ENCODE data around the gene PAXX. TPM values are rescaled to one million over a fixed set of nuclear protein-coding genes. Genes with fewer than 3 reads are reported as not detected.

Gene PAXX
- total RNA-seq, 2 donors from 2014 or later, result 29.9 to 81.0 TPM

DNA sequence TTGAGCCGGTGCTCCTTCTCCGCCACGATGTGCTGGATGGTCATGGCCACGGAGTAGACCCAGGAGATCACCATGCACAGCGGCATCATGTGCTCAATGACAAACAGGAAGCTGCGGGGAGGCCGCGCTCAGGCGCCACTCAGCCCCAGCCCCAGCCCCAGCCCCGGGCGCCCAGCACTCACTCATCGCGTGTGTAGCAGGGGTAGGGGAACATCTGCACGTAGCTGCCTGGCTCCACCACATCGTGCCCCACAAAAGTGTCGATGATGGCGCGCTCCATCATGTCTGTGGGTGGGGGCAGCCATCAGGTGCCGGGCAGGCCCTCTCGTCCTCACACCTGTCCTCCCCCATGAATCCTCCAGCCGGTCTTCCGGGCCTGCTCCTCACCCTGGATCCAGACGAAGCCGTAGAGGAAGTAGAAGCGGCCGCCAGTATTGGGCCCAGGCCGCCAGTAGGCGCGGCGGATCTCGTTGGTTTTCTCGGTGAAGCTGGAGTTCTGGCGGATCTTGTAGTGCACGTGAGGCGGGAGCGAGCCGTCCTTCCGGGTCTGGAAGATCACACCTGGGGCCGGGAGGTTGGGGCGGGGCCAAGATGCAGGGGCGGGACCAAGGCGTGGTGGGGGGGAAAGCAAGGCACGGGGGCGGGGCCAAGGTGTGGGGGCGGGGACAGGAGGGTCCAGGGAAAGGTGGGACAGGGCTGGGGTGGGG, 25.7 kb downstream of the PAXX start:
- peaks cover 9% of the 10 kb centered on the region for H3K4me1 ChIP-seq
- H3K9me3 ChIP-seq, result no peaks in the 10 kb centered on the region
- no peaks in the 10 kb centered on the region for H3K27me3 ChIP-seq
- TF ChIP-seq, protein P1, sequence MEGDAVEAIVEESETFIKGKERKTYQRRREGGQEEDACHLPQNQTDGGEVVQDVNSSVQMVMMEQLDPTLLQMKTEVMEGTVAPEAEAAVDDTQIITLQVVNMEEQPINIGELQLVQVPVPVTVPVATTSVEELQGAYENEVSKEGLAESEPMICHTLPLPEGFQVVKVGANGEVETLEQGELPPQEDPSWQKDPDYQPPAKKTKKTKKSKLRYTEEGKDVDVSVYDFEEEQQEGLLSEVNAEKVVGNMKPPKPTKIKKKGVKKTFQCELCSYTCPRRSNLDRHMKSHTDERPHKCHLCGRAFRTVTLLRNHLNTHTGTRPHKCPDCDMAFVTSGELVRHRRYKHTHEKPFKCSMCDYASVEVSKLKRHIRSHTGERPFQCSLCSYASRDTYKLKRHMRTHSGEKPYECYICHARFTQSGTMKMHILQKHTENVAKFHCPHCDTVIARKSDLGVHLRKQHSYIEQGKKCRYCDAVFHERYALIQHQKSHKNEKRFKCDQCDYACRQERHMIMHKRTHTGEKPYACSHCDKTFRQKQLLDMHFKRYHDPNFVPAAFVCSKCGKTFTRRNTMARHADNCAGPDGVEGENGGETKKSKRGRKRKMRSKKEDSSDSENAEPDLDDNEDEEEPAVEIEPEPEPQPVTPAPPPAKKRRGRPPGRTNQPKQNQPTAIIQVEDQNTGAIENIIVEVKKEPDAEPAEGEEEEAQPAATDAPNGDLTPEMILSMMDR (IDR thresholded peaks at IDR 0.05), result no peak
- no peak overlapping the region for H3K27ac ChIP-seq
- intact Hi-C loops (cut with DNase I), result no loop called here
- H3K9ac ChIP-seq (ENCODE audit: low read depth in 2 of 2, low read length in 2 of 2), result no peak overlapping the region
- no peaks in the 10 kb centered on the region for H3K36me3 ChIP-seq
- DNase-seq, result no peak
- H3K4me3 ChIP-seq, result no peak overlapping the region

GRCh38 chr9:137018761-137019559, 26.7 kb downstream of the PAXX start:
- H3K27me3 ChIP-seq, result no peaks in the 10 kb centered on the region
- no peaks in the 10 kb centered on the region for H3K9me3 ChIP-seq
- no peaks in the 10 kb centered on the region for H3K36me3 ChIP-seq
- intact Hi-C loops (cut with DNase I), result no loop called here
- no peak overlapping the region for H3K9ac ChIP-seq (ENCODE audit: low read depth in 2 of 2, low read length in 2 of 2)
- peaks cover 12% of the 10 kb centered on the region for H3K4me1 ChIP-seq
- H3K27ac ChIP-seq, result no peak overlapping the region
- TF ChIP-seq, protein P1 (IDR thresholded peaks at IDR 0.05), result no peak
- no peak for DNase-seq
- H3K4me3 ChIP-seq, result no peak overlapping the region

- no peaks in the 10 kb centered on the region for H3K27me3 ChIP-seq
- intact Hi-C loops (cut with DNase I), result no loop called here
Observed at GRCh38 chr9:137019891-137020683, 27.9 kb downstream of the PAXX start.

GRCh38 chr9:137020771-137021567, 28.7 kb downstream of the PAXX start:
- no peak overlapping the region for H3K9ac ChIP-seq (ENCODE audit: low read depth in 2 of 2, low read length in 2 of 2)
- H3K4me3 ChIP-seq, result no peak overlapping the region
- TF ChIP-seq, protein P1 (IDR thresholded peaks at IDR 0.05), result no peak
- intact Hi-C loops (cut with DNase I), result no loop called here
- H3K9me3 ChIP-seq, result no peaks in the 10 kb centered on the region
- no peaks in the 10 kb centered on the region for H3K27me3 ChIP-seq
- H3K36me3 ChIP-seq, result no peaks in the 10 kb centered on the region
- DNase-seq, result no peak
- no peak overlapping the region for H3K27ac ChIP-seq
- peaks cover 16% of the 10 kb centered on the region for H3K4me1 ChIP-seq

More at GRCh38 chr9:137019891-137020683, 27.9 kb downstream of the PAXX start:
- TF ChIP-seq, protein P1 (IDR thresholded peaks at IDR 0.05), result no peak
- Histone ChIP-seq H3K4me1 (peaks cover 12% of the 10 kb centered on the region), H3K9ac (ENCODE audit: low read depth in 2 of 2, low read length in 2 of 2) (no peak overlapping the region), H3K27ac (no peak overlapping the region), H3K9me3 (no peaks in the 10 kb centered on the region), H3K4me3 (no peak overlapping the region), H3K36me3 (no peaks in the 10 kb centered on the region)
- DNase-seq, result no peak

Measured in colonic mucosa (tissue), 4 donors.